Cerebellar cortex (tissue), 1 donor: ENCODE results near the gene RNU4-1.
A peak's percentile ranks its signal among the peaks of the same experiment; 100 is the strongest.
"Not testable (repeated sequence)": the region's sequence is repeated elsewhere in the genome, so short reads cannot be mapped to it uniquely, and the experiment has no call there.

ENCODE experiments used
- DNase-seq: peaks from one replicate; pipeline ENCODE4 v3.0.0-alpha.2; 2015; ENCODE audit warnings: low spot score

RNU4-1 gene

DNA sequence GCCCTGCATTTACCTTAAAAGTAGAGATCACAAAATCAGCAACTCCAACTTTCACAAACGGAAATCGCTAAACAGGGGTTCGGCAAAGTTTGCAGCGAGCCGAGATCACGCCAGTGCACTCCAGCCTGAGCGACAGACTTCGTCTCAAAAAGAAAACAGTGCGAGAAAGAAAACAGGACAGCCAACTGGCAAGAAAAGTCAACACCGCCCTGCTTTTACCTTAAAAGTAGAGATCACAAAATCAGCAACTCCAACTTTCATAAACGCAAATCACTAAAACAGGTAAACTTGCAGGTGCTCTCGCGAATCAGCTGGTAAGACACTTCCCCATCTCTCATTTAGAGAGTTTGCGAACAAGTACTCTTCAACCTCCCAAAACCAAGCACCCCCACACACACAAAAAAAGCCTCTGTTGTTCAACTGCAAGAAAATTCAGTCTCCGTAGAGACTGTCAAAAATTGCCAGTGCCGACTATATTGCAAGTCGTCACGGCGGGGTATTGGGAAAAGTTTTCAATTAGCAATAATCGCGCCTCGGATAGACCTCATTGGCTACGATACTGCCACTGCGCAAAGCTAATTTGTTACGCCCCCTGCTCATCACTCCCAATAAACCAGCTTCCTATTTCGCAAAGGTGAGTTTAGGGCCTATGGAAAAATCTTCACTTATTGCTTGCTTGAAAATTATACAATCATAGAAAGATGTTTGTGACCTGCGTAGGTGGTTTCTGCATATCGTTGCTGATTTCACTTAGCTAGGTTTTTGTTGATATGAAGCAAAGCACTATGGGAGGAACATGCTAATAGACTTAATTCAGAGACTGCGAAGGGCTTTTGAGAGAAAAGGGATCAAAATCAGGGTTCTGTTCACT, at the start of gene RNU4-1:
RNU4-1 (minus strand) TSS at position 577 of the 871 bp plus-strand sequence.
- DNase-seq = peak; percentile 96

DNA sequence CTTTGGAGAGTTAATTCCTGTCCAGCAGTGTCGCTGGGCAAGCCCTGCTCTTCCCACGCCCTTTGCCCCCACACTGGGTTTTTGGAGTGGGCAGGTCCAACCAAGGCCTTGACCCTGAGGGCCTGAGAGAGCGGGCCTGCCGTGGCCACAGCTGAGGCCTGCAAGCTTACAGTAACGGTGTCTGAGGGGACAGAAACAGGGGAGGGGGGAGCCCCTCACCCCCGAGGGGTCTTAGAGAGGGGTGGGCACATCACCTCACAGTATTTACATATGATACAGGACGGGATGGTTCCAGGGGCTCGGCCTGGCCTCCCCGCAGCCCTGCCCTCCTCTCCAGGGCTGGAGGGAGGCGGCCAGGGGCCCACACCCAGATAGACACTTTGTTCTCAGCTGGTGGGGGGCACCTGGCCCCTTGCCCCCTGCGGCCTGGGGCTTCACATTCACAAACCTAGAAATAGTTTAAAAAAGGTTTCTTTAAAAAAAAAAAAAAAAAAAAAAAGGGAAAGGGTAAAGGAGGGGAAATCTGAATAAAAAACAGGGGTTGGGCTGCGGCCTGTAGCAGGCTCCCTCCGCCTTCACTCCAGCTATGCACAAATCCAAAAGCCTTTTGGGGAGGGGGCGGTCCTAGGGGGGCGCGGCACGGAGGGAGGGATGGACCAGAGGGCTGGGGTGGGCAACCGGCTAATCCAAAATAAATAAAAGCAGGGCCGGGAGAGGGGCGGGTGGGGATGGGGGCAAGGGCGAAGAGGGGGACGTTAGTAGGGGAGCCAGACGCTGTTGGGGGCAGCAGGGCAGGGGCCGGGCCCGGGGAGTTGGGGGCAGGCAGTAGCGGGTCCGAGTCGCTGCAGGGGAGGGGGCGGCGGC, 49.4 kb upstream of the RNU4-1 start:
- DNase-seq = no peak

DNA sequence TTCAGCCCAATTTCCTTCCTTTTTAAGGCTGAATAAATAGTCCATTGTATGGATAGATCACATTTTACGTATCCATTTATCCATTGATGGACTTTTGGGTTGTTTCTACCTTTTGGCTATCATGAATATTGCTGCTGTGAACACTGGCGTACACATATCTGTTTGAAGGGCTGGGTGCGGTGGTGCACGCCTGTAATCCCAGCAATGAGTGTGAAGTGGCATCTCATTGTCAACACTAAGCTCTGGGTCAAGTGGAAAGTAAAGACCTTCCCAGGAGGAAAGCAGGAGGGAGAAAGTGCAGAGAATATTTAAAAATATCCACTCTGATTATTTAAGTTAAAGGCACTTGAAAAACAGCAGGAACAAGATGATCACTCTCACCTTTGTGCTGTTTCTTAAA, 46.2 kb upstream of the RNU4-1 start:
- DNase-seq = no peak

DNA sequence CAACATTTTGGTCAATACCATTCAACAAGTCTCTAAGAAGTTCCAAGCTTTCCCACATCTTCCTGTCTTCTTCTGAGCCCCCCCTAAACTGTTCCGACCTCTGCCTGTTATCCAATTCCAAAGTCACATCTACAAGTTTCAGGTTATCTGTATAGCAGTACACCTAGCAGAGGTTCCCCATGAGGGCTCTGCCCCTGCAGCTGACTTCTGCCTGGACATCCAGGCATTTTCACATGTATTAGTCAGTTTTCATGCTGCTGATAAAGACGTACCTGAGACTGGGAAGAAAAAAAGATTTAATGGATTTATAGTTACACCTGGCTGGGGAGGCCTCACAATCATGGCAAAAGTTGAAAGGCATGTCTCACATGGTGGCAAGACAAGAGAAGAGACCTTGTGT, 44.7 kb upstream of the RNU4-1 start:
- no peak for DNase-seq

DNA sequence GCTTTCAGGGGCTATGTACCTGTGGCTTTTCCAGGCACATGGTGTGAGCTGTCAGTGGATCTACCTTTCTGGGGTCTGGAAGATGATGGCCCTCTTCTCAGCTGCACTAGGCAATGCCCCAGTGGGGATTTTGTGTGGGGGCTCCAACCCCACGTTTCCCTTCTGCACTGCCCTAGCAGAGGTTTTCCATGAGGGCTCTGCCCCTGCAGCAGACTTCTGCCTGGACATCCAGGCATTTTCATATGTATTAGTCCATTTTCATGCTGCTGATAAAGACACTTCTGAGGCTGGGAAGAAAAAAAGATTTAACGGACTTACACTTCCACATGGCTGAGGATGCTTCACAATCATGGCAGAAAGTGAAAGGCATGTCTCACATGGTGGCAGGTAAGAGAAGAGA, 43.4 kb upstream of the RNU4-1 start:
- DNase-seq = not testable (repeated sequence)

DNA sequence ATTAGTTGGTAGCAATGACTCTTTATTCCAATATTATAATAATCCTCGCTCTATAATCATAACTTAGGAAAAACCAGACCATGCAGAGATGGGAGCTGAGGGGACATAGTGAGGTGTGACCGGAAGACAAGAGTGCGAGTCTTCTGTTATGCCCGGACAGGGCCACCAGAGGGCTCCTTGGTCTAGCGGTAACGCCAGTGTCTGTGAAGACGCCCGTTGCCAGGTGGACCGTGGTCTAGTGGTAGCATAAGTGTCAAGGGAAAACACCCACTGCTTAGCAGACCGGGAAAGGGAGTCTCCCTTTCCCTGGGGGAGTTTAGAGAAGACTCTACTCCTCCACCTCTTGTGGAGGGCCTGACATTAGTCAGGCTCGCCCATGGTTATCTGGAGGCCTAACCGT, 42.4 kb upstream of the RNU4-1 start:
- peak; percentile 69 for DNase-seq

DNA sequence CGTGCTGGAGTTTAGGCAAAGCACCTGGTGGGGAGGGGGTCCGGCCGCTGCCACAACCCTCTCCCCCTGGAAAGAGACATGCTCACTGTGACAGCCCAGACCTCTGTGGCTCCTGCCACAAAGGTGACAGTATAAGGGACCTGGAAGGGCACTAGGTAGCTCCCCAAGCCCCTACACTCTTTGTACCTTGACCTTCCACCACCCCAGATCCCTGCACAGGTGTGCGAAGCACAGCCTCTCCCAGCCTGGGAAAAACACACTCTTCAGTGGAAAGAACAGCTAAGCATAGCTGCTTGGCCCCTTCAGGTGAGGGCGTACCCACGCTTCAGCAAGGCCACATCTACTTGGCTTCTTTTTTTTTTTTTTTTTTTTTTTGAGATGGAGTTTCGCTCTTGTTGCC, 39.5 kb upstream of the RNU4-1 start:
- no peak for DNase-seq

DNA sequence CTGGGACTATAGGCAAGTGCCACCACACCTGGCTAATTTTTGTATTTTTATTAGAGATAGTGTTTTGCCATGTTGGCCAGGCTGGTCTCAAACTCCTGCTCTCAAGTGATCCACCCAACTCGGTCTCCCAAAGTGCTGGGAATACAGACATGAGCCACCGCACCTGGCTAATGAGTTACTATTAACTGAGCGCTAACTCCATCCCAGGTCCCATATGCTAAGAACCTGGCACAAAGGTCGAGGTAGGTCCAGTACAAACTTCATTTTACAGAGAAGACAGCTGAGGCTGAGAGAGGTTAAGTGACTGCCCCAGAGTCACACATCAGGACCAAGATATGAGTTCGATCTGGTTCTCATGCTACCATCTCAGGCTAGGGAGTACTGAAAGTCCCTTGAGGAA, 39.0 kb upstream of the RNU4-1 start:
- DNase-seq = no peak

DNA sequence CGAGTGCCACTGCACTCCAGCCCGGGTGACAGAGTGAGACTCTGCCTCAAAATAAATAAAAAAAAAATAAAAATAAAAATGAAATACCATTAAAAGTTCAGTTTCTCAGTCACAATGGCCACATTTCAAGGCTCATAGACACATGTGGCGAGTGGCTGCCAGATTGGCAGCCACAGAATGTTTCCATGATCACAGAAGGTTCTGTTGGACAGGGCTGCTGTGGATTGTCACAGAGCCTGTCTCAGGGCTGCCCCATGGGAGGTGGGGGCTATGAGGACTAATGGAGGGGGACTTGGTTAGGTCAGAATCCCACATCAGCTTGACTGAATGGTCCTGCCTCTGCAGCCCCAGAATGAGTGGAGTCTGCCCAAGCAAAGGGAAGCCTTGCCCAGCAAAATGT, 38.4 kb upstream of the RNU4-1 start:
- no peak for DNase-seq

DNA sequence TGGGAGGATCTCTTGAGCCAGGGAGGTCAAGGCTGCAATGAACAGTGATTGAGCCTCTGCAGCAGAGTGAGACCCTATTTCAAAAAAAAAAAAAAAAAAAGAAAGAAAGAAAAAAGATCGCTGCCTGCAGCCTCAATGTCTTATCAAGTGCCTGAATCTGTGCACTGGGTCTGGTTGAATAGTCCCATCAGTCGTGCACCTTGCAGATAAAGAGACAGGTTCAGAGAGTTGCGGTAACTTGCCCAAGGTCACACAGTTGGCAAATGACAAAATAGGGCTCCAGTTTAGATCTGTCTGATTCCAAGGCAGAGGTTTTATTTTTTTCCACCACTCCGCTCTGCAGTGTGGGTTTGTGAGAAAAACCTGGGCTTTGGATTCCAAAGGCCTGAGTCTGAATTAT, 35.2 kb upstream of the RNU4-1 start:
- no peak for DNase-seq

DNA sequence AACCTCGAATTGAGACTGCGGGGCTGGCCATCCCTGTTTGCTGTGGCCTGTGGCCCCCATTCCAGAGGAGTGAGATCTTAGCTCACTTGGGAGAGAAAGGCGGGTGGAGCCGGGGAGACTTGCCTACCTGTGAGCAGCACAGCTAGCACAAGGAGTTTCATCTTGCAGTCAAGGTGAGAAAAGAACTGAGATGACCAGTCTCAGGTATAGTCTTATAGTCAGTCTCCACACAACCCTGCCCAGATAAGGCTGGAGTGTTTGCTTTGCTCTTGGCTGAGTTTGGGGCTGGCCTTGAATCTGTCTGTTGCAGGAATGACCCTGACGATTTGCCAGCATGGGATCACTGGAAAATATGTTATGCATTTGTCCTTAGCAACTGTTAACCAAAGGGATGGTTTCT, 34.6 kb upstream of the RNU4-1 start, which contains the start of gene PLA2G1B:
PLA2G1B (minus strand) TSS at position 187 of the 400 bp plus-strand sequence; CDS start at position 161, 26 bp downstream.
- no peak for DNase-seq

DNA sequence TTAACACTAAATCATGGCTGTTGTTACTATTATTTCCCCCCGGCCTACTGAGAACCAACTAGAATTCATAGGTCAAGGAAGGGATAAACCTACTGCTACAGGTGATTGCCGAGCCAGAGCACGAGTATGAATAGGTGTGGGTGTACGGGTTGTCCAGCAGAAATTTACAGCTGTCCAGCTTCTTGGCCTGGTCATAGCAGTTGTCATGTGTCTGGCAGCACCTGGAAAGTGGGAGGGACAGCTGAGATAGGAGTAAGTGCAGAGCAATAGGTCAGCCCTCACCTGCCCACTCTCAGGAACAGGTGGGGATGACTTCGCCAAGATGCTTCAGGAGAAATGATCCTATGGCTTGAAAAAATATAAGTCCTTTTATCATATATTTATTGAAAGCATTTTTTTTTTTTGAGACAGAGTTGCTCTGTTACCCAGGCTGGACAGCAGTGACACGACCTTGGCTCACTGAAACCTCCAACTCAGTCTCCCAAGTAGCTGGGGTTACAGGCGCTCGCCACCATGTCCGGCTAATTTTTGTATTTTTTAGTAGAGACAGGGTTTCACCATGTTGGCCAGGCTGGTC, 31.9 kb upstream of the RNU4-1 start:
- no peak for DNase-seq

DNA sequence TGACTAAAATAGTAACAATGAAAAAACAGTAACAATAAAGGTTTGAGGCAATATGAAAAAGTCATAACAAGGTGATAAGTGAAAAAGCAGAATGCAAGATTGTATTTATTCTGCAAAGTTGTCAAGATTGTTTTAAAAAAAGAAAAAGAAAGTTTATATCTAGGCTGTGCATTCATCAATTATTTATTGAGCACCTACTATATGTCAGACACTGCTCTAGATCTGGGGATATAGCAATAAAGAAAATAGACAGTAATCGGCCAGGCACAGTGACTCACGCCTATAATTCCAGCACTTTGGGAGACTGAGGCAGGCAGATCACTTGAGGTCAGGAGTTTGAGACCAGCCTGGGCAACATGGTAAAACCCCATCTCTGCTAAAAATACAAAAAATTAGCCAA, 30.7 kb upstream of the RNU4-1 start:
- no peak for DNase-seq

DNA sequence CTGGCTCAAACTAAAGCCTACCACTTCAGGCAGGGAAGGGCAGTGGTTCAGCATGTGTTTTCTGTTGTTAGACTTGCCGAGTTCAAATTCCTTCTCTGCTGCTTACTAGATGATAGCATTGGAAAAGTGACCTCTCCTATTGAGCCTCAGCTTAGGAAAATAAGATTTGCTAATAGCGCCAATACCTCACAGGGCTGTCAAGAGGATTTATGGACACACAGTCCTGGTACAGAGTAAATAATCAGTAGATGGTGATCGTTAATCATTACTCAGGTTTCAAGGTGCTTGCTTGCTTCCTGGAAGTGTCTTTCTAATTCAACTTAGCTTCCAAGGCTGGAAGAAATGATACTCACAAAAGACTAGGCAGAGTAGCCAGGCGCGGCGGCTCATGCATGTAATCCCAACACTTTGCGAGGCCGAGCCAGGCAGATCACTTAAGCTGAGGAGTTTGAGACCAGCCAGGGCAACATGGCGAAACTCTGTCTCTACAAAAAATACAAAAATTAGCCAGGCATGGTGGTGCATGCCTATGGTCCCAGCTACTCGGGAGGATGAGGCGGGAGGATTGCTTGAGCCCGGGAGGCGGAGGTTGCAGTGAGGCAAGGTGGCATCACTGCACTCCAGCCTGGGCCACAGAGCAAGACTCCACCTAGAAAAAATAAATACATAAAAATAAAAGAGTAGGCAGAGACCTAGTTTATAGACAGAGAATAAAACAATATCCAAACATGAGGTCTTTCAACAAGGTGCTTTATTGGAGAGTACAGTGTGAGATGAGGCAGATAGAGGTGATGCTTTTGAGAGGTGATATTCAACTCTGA, 28.6 kb upstream of the RNU4-1 start:
- DNase-seq = no peak

DNA sequence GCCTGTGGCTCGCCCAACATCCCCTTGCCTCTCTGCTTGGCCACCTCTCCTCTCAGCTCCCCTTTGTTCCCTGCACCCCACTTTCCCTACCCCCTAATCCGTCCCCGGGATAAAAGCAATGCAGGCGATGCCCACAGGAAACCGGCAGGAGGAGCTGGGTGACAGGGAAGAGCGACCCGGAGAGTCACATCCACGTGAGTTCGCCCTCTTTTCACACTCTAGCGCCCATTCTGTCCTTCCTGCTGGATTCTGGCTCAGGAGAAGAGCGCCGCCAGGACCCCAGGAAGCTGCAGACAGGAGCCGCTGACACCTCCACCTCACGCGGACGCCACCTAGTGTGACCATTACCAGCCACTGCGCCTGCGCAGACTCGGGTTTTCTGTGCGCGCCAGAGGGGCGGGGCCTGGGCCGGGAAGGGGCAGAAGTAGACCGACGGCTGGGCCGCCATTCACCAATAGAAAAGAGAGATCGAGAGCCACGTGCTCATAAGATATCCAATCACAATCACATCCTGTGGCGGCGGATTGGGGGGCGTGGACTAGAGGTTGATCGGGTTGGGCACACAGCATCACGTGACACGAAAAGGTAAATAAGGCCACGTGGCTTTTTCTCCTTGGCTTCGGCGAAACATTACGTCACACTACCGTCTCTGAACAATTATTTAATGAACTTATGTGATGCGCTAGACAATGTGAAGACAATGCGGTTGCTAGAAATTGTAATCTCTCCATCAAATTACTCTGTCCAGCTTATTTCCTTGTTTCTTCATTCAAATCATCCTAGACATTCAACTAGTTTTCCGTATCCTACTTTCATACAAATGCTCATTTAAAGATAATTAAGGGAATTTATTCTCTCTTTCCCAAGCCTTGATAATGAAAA, 24.4 kb upstream of the RNU4-1 start:
- peak; percentile 100 for DNase-seq

DNA sequence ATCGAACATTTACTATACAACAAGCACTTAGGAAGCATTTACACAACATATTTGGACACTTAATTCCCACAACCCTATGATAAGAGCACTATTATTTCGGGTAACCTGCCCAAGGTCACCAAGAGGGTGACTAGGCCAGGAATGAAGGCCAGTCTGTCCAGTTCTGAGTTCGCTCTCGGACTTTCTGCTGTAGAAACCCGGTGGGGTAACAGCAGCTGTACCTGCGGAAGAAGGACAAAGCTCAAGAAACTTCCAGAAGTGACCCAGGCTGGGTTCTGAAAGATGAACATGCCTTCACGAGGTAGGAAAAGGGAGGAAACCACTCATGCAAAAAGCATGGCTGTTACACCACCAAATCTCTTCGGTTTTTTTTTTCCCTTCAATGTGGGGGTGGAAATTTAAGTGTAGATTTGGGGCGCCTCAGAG, 23.8 kb upstream of the RNU4-1 start:
- no peak for DNase-seq

DNA sequence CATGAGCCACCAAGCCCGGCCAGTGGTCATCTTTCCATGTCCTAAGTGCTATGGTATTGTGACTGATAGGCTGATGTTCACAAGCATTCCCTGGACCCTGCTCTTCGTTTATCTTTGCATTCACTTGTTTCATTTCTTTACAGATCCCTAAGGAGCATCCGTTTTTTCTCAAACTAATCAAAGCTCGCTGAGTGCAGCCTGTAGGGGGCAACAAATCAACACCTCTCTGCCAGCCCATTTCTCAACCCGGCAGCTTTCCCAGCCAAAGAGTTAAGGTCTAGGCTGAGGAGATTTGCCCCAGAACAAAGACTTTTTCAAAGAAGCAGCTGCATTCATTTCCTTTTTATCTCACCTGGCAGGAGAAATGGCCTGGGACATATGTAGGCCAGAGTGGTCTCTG, 21.2 kb upstream of the RNU4-1 start:
- no peak for DNase-seq

DNA sequence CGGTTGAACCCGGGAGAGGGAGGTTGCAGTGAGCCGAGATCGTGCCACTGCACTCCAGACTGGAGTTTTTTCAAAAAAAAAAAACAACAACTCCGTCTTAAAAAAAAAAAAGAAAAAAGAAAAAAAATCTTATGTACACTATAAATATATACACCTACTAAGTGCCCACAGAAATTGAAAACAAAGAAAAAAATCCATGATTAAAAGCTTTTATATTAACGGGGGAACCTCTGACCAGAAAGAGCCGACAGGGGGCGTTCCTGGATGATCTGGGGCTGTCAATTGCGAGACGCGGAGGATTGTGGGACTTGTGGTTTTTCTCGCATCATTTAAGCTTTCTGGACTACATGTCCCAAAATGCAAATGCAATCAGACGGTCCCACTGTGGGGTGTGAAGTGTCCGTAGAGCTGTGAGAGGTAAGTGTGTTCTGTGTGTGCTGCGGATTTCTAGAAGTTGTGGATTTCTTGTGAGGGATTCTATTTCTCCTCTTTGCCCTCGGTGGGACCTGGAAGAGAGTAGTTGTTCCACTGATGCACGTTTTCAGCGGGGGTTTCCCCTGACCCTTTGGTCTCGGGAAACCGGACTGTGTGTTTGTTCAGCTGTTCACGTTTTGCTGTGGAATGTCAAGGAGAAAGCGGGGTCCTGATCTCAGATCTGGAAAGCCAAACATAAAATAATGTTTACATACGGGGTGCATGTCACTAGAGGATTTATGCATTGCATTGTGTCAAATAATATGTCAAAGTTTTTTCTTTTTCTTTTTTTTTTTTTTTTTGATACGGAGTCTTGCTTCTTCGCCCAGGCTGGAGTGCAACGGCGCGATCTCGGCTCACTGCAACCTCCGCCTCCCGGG, 9.2 kb upstream of the RNU4-1 start, which contains the start of gene SIRT4:
SIRT4 (plus strand) TSS at position 360 of the 854 bp plus-strand sequence. CDS start 1,241 bp downstream, outside the sequence.
- peak; percentile 98 for DNase-seq

DNA sequence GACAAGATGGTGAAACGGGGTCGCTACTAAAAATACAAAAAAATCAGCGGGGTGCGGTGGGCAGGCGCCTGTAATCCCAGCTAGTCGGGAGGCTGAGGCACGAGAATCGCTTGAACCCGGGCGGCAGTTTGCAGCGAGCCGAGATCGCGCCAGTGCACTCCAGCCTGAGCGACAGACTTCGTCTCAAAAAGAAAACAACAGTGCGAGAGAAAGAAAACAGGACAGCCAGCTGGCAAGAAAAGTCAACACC, 701 bp downstream of the RNU4-1 start:
- no peak for DNase-seq
